ENCODE results near the gene C12orf43. TPM values are rescaled to one million over a fixed set of nuclear protein-coding genes. Genes with fewer than 3 reads are reported as not detected.
"Not testable (repeated sequence)": the region's sequence is repeated elsewhere in the genome, so short reads cannot be mapped to it uniquely, and the experiment has no call there.

C12orf43 gene, protein sequence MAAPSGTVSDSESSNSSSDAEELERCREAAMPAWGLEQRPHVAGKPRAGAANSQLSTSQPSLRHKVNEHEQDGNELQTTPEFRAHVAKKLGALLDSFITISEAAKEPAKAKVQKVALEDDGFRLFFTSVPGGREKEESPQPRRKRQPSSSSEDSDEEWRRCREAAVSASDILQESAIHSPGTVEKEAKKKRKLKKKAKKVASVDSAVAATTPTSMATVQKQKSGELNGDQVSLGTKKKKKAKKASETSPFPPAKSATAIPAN
- polyA plus RNA-seq (ENCODE audit: insufficient read length in 3 of 3) = 10 to 100 TPM; 16.5 to 17.2 (median 17.0) TPM

DNA sequence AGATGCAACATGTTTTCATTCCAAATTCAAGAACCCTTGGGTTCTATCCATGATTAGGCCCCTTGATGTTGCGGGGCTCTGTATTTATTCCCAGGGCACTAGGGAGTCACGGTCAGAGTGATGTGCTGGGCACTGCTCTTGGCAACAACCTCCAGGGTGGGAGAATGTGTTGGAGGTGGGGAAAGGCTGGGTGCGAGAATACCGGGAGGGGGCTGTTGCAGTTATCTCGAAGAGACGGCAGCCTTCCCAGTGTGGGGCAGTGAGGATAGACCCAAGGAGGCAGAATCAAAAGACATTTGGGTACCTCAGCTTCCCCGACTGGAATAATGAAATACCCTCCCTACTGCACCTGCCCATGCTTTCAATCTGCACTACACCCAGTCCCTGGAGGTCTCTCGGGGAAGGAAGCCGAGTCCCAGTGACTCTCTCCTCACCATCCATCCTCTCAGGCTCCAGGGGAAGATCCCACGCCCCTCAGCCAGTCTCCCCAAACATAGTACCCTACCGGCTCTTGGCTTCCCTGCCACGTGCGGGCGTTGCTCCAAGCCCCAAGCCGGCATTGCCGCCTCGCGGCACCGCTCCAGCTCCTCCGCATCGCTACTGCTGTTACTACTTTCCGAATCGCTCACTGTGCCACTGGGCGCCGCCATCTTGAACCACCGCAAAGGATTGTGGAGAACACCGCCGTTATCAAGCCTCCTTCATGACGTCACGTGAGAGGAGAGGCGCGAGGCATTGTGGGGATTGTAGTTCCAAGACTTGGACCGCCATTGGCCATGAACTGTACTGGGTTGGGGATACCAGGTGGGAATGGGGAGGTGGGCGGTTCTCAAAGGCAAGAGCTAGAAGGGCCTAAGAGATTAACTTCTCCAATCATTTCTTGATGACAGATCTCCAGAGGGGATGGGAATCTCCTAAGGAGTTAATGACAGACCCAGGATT, at the start of gene C12orf43:
TSS of gene C12orf43 (minus strand) at position 663 of the 942 bp plus-strand sequence. CDS start at position 650, 13 bp downstream.
- peak; percentile 73 to 87 (median 78) for DNase-seq (ENCODE audit: low read depth in 3 of 3, low spot score in 2 of 3)

DNA sequence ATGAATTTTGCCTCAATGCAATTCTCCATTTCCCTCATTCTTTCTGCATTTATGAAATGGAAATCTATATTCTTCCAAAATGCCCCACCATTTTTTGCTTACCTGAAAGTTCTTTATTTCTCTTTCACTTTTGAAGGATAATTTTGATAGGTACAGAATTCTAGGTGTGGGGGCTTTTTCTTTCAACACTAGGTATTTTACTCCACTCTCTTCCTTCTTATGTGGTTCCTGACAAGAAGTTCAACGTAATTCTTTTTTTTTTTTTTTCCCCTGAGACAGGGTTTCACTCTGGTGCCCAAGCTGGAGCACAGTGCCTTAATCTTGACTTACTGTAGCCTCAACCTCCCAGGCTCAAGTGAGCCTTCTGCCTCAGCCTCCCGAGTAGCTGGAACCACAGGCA, 49.1 kb upstream of the C12orf43 start:
- no peak for DNase-seq (ENCODE audit: low read depth in 3 of 3, low spot score in 2 of 3)

DNA sequence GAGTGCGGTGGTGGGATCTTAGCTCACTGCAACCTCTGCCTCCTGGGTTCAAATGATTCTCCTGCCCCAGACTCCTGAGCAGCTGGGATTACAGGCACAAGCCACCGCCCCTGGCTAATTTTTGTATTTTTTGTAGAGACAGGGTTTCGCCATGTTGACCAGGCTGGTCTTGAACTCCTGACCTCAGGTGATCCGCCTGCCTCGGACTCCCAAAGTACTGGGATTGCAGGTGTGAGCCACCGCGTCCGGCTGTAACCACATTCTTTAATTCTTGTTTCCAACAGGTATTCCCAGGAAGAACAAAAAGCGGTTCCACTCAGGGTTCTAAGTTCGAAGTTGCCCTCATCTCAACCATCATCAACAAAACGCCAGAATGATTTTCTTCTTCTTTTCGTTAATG, 48.3 kb upstream of the C12orf43 start:
- not testable (repeated sequence) for DNase-seq (ENCODE audit: low read depth in 3 of 3, low spot score in 2 of 3)

DNA sequence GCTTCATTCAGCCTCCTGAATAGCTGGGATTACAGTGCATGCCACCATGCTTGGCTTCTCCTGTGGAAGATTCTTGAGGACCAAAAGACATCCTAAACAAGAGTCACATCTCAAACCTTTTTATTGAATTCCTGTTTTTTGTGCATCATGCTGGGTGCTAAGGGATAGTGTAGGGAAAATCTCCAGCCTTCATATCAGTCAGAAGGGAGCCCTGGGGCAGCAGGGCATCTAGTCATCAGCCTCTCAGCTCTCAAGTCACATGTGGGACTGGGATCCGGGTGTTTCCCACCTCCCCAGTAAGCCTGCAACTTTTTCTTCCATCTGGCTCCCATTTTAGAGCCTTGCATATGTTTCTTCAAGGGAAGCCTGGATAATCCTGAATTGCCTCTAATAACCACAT, 47.8 kb upstream of the C12orf43 start:
- no peak for DNase-seq (ENCODE audit: low read depth in 3 of 3, low spot score in 2 of 3)

DNA sequence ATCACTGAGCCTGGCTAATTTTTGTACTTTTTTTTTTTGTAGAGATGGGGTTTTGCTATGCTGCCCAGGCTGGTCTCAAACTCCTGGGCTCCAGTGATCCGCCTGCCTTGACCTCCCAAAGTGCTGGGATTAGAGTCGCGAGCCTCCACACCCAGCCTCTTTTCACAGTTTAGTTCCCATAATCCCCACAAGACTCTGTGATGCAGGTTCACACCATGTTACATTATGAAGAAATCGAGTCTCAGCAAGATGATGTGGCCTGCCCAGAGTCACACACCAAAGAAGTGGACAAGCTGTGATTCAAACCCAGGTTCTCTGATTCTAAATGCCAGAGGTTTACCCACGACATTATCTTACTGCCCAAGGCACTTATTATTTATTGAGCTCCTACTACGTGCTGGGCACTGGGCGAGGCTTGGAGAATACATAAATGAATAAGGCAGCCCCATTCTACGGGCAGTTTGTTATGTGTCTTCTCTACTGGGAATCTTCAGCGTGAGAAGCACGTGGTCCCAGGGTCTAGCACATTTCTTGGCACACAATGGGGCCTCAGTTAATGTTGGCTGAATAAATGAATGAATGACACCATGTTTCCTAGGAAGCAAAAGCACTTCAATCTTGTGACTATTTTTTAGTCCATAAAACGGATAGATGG, 46.2 kb upstream of the C12orf43 start:
- no peak for DNase-seq (ENCODE audit: low read depth in 3 of 3, low spot score in 2 of 3)

DNA sequence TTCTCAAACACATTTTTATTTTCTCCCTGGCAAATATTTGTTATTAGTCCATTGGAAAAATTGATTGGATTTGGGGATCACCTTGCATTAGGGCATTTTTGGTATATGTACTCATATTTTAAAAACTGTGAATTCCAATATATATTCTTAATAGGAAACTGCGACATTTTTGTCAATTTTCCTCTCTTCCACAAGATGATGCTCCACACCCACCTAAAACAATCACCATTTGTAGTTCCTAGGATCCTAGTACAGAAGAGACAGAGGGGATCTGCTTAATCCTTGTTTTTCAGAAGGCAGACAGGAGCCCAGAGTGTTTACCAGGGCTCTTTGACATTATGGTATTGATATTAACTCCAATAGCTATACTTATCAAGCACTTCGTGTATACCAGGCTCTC, 45.5 kb upstream of the C12orf43 start:
- no peak for DNase-seq (ENCODE audit: low read depth in 3 of 3, low spot score in 2 of 3)

DNA sequence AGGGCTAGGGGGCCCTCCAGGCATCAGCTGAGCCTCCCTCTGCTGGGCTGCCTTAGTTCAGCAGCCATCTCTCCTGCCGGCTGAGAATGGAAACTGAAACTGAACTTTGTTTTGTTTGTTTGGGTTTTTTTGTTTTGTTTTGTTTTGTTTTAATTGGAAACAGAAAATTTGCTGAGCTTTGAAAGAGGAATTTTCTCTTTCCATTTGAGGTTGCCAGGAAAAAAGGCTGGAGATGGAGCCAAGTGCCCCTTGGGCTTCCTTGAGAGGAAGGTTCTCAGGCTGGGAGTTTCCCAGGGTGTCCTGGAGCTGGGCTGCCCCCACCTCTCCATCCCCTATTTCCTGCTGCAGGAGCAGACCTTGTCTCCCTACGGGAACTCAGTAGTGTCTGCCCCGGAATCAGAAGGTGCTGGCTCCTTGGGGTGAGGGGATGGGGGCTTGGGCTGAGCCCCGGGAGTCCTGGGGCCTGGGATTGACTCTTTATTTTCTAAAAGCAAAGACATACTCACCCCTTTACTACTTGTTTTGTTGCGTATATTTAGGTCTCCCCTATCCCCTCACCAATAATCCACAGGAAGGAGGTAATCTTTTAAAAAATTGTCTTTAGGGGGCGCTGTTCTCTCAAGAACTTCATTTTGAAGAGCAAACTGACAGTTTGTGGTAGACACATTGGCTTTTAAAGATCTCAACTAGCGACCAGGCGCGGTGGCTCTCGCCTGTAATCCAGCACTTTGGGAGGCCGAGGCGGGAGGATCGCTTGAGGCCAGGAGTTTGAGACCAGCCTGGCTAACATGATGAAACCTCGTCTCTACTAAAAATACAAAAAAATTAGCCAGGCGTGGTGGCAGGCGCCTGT, 44.1 kb upstream of the C12orf43 start:
- peak in 1 of 3 donors; percentile 10 for DNase-seq (ENCODE audit: low read depth in 3 of 3, low spot score in 2 of 3)

DNA sequence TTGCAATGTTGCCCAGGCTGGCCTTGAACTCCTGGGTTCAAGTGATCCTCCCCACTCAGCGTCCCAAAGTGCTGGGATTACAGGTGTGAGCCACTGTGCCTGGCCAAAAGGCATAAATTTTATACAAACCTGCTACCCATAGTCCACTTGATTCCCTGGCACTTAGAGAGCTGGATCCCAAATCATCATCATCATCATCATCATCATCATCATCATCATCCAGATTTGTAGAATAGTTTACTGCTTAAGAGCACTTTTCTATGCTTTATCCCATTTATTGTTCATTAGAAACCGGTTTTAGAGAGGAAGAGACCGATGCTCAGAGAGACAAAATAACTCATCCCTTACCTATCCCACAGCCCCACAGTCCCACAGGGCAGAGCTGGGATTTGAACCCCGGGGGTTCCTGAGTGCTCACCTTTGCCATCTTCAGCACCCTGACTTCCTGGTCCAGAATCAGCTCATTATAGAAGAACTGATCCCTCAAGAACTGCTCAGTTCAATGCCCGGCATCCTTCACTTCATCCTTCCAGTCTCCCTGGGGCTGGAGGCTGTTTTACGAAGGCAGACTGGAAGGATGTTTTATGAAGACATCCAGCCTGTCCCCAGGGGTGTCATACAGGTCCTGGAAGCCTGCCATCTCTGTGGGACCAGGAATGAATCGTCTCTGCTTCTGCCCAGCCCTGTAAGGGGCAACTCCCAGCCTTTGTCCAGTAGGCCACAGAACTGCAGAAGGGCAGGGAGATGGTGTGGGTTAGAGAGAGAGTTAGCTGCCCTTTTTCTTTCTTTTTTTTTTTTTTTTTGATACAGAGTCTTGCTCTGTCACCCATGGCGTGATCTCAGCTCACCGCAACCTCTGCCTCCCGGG, 43.0 kb upstream of the C12orf43 start:
- DNase-seq (ENCODE audit: low read depth in 3 of 3, low spot score in 2 of 3) = no peak

DNA sequence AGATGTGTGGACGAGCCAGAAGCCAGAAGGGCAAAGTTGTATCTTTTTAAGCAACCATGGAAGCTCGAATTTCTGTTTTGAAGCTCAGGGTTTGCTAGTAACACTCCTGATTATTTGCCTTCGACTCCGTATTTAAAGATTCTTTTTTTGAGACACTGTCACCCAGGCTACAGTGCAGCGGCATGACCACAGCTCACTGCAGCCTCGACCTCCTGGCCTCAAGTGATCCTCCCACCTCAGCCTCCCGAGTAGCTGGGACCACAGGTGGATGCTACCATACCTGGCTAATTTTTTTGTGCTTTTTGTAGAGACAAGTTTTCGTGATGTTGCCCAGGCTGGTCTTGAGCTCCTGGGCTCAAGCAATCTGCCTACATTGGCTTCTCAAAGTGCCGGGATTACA, 41.5 kb upstream of the C12orf43 start:
- DNase-seq (ENCODE audit: low read depth in 3 of 3, low spot score in 2 of 3) = no peak

DNA sequence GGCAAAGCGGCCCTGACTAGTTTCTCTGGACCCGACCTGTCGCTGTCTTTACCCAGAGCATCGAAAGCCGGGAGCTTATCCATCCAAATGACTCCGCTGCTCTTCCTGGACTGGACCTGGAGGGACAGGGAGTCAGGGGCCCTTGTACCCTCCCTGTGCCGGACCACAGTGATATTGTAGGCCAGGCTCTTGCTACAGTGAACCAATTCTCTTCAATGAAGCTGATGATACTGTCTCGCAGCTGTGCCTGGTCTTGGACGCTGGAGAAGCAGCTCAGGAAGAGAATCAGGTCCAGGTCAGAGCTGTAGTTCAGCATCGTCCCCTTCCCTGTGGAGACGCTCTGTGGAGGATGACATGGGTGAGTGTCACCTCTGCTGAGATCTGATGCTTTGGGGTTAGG, 37.4 kb upstream of the C12orf43 start:
- DNase-seq (ENCODE audit: low read depth in 3 of 3, low spot score in 2 of 3) = no peak

DNA sequence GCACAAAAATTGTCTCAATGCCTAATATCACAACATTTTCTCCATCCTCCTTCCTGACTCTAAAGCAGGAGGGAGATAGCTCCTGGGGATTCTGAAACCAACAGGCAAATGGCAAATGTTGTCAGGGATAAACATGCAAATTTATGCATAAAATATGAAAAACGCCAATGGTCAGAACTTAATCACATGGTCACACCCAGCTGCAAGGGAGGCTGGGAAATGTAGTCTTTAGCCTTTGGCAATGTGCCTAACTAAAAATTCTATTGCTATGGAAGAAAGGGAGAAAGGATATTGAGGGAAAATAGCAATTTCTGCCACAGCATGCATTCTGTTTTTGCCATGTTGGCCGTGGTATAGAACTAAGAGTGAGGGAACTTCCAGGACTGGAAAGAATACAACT, 34.4 kb upstream of the C12orf43 start:
- DNase-seq (ENCODE audit: low read depth in 3 of 3, low spot score in 2 of 3) = no peak

DNA sequence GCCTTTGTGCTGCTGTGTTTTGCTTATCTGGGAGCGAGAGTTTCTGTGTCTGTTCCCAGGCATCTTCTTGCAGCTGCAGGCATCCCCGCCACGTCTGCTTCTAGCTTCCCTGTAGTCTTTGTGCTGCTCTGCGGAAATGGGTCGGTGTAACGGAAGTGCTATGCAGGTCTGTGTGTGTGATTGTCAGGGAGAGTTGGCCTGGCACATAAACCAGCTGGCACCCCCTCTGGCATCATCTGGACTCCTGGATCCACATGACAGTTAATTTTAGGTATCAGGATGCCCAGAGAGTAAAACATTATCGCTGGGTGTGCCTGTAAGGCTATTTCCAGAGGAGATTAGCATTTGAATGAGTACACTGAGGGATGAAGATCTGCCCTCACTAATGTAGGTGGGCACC, 32.2 kb upstream of the C12orf43 start:
- DNase-seq (ENCODE audit: low read depth in 3 of 3, low spot score in 2 of 3) = no peak

DNA sequence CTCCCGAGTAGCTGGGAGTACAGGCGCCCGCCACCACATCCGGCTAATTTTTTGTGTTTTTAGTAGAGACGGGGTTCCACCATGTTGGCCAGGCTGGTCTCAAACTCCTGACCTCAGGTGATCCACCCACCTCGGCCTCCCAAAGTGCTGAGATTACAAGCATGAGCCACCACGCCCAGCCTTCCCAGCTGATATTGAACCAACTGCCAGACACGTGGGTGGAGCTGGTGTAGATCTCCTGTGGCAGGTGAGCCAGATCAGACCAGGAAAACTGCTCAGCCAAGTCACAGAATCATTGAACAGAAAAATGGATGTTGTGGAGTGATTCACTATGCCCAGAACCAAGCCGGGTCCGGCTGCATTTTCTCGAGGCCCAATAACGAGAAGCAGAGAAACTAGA, 31.1 kb upstream of the C12orf43 start:
- not testable (repeated sequence) for DNase-seq (ENCODE audit: low read depth in 3 of 3, low spot score in 2 of 3)

DNA sequence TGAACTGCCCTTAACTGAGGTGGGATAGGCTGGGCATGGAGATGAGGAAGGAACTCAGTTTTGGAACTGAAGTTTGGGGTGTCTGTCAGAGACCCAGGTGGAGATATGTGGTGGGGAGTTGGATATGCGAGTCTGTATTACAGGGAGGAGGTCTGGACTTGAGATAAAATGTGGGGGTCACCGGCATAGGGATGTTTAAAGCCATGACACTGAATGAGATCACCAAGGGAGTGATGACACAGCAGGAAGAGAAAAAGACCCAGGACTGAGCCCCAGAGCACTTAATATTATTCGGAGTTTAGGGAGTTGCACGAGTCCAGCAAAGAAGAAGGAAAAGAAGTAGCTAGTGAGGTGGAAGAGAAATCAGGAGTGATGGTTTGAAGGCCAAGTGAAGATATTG, 26.8 kb upstream of the C12orf43 start:
- no peak for DNase-seq (ENCODE audit: low read depth in 3 of 3, low spot score in 2 of 3)

DNA sequence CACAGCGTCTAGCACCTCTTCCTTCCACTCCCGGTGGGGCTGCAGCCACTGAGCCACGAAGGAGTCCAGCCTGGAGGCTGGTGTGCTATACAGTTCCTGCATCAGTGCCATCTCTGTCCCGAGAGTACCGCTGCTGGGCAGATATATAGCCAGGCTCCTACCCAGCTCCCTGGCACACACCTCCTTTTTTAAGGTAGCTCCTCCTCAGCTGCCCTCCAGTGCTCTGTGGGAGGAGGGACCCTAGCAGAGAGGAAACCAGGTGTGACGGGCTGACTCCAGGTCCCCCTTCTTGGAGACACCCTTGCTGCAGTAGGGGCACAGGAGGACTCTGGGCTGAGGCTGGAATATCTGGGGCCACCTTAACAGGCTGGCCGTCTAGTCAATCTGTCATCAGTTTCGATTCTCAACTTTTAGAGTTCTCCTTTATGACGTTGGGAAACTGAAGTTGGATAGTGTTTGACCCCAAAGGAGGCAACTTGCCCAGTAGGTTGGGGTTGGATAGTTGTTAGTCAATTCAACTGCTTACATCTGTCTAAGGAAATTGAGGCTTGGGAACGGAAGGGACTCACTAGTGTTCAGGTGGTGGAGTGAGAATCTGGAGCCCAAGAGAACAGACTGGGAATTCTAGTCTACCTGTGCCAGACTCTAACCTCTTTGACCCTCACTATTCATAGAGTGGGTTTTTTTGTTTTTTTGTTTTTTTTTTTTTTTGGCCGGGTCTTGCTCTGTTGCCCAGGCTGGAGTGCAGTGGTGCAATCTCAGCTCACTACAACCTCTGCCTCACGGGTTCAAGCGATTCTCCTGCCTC, 22.8 kb upstream of the C12orf43 start, which contains the start of gene OASL:
TSS of gene OASL (minus strand) at position 386 of the 808 bp plus-strand sequence. CDS start at position 111, 275 bp downstream.
- no peak for DNase-seq (ENCODE audit: low read depth in 3 of 3, low spot score in 2 of 3)

DNA sequence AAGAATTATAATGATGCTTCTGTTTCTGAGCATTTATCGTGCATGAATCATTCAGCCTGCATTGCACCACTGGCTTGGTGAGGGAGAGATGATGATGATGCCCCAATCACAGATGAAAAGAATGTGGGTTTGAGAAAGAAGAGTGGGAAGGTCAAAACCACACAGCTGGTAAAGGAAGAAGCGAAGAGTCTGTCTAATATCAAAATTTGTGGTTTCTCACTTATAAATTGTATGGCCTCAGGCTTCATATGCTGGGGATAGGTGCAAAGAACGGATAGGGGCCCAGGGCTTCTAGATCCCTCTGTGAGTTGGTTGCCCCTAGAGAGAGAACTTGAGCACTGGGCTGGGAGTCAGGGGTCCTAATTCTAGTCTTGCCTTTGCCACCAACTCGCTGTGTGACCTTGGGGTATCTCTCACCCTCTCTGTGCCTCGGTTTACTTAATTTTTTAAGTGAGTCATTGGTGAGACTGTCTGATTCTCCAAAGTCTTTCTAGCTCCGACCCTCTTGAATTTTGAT, 20.6 kb upstream of the C12orf43 start:
- DNase-seq (ENCODE audit: low read depth in 3 of 3, low spot score in 2 of 3) = no peak

DNA sequence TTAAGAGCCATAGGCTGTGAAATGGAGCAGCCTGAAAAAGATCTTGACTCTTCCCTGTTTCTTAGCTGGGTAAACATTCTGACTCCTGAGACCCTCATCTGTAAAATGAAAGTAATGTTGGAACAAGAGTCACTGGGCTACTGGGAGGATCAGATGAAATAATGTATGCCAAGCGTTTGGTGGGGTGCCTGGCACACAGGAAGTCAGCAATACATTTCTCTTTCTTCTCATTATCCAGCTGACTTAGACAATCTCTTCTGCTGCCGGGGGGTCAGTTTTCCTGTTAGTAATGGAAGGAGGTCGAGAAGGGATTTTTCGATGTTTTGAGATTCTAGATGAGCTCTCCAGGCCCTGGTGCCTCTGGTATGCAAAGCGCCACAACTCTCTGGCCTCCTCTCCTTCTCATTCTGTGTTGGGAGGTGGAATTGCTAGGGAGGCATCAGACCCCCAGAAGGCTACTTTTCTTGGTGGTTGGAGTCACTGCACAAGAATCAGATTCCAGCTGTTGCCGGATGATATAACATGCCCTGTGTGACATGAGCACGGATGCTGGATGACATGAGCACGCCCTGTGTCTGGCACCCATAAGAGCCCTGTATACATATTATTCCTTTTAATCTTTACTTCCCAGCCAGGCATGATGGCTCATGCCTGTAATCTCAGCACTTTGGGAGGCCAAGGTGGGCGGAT, 18.5 kb upstream of the C12orf43 start:
- DNase-seq (ENCODE audit: low read depth in 3 of 3, low spot score in 2 of 3) = no peak
